K562 (cell line): Measurements from ENCODE around the gene CSNK1G1. TPM values are rescaled to one million over a fixed set of nuclear protein-coding genes. Genes with fewer than 3 reads are reported as not detected.

Source experiments
- AFF1 ChIP-seq, 2 experiments: fragments of 450-650 bp; IDR thresholded peaks; 2 replicates each; pipeline ENCODE4 v1.6.1; 2018; ENCODE audit warnings: mild to moderate bottlenecking in 2 of 2, low read depth in 1 of 2; ENCODE audit not compliant: partially characterized antibody in 2 of 2
- ARID1B ChIP-seq: fragments of 450-650 bp; IDR thresholded peaks from 2 replicates; pipeline ENCODE4 v1.6.1; 2016; ENCODE audit warnings: antibody characterized with exemption, mild to moderate bottlenecking, inconsistent platforms
- CXXC5 ChIP-seq: fragments of 250-450 bp; sonication (Bioruptor Pico); IDR thresholded peaks from 2 replicates; pipeline ENCODE4 v1.8.0; 2022; ENCODE audit warnings: inconsistent platforms, mild to moderate bottlenecking, moderate library complexity
- FOS ChIP-seq: IDR thresholded peaks from 3 replicates; pipeline ENCODE4 v1.6.1; 2011; ENCODE audit not compliant: insufficient read length; ENCODE audit errors: extremely low read depth
- FOXK2 ChIP-seq, 2 experiments: fragments of 450-650 bp; IDR thresholded peaks in 1 of 2; conservative IDR thresholded peaks in 1 of 2; 2 replicates each; pipeline ENCODE4 v1.6.1; 2016; ENCODE audit warnings: low read depth in 2 of 2, mild to moderate bottlenecking in 1 of 2
- GTF2E2 ChIP-seq: fragments of 200-800 bp; sonication (Bioruptor generic); IDR thresholded peaks from 2 replicates; pipeline ENCODE4 v1.6.1; 2016; ENCODE audit warnings: missing genetic modification characterization, missing compliant biosample characterization
- MIER1 ChIP-seq: fragments of 450-650 bp; IDR thresholded peaks from 2 replicates; pipeline ENCODE4 v1.6.1; 2016; ENCODE audit warnings: antibody characterized with exemption, mild to moderate bottlenecking, low read depth
- PHTF2 ChIP-seq: fragments of 250-450 bp; sonication (Bioruptor Pico); IDR thresholded peaks from 2 replicates; pipeline ENCODE4 v1.5.0; 2021; ENCODE audit warnings: mild to moderate bottlenecking
- TBL1XR1 ChIP-seq, 2 experiments: IDR thresholded peaks; 2 replicates each; pipeline ENCODE4 v1.6.1; 2012; ENCODE audit warnings: improper control_type of control experiment in 2 of 2, low read length in 2 of 2, mild to moderate bottlenecking in 1 of 2
- VEZF1 ChIP-seq: fragments of 200-800 bp; sonication (Bioruptor generic); IDR thresholded peaks from 2 replicates; pipeline ENCODE4 v1.6.1; 2017; ENCODE audit warnings: missing genetic modification characterization, missing compliant biosample characterization
- ZNF316 ChIP-seq: fragments of 450-650 bp; IDR thresholded peaks from 2 replicates; pipeline ENCODE4 v1.6.1; 2016
- ZNF318 ChIP-seq, 2 experiments: fragments of 450-650 bp; IDR thresholded peaks; 2 replicates each; pipeline ENCODE4 v1.6.1; 2016; ENCODE audit warnings: mild to moderate bottlenecking in 2 of 2, borderline replicate concordance in 1 of 2, low read depth in 1 of 2, moderate library complexity in 1 of 2
- ZNF431 ChIP-seq: sonication (generic); formaldehyde crosslinking; IDR thresholded peaks from 2 replicates; pipeline ENCODE4 v1.8.0; 2022; ENCODE audit warnings: mild to moderate bottlenecking, missing genetic modification reagents
- polyA plus RNA-seq, 8 experiments: library from polyadenylated mRNA; depleted of rRNA in 4 of 8; stranded (reverse) in 5 of 8; unstranded in 3 of 8; fragments of >200 nt; fragmentation: Nextera tagmentation in 2 of 8; fragmentation: Illumina TruSeq in 1 of 8; extraction: Ambion mirVana in 2 of 8; extraction: Trizol in 1 of 8; gene quantifications; 2 replicates each; pipeline versions ENCODE4 v1.2.1 to v1.2.3, GENCODE V29; 2011 to 2014; ENCODE audit warnings: inconsistent platforms in 1 of 8, missing spikeins in 1 of 8
- total RNA-seq, 7 experiments: library from RNA; depleted of rRNA in 6 of 7; stranded (reverse); fragments of >200 nt in 6 of 7; fragmentation: Illumina TruSeq in 2 of 7; extraction: Trizol in 2 of 7; gene quantifications; 2 replicates each; pipeline versions ENCODE4 v1.2.1 to v1.2.3, GENCODE V29; 2011 to 2021; ENCODE audit warnings: low replicate concordance in 1 of 7

CSNK1G1 gene
- total and polyA plus RNA-seq, 9 of the 15 experiments (the other 6 are each of a cell fraction or from before 2014, with no cell fraction given), result 4.5 to 18.5 (median 9.5) TPM

GRCh38 chr15:64247906-64248541 is 107.9 kb downstream of the CSNK1G1 start (continued):
- TF ChIP-seq ZNF318 (IDR thresholded peaks at IDR 0.05; ENCODE audit: borderline replicate concordance in 1 of 2, low read depth in 1 of 2), result peak in 1 of 2 experiments; percentile 56; a peak in 1 of 4 replicates
- peak; percentile 46 for TF ChIP-seq VEZF1 (CRISPR knock-in tag)
- peak; percentile 56 for TF ChIP-seq FOS
- no peak for TF ChIP-seq PHTF2 (CRISPR knock-in tag)
- TF ChIP-seq AFF1 (IDR thresholded peaks at IDR 0.05; ENCODE audit: low read depth in 1 of 2, partially characterized antibody in 2 of 2), result no peak
- peak; percentile 43; the same call in 1 of the 2 replicates for TF ChIP-seq ZNF316
- TF ChIP-seq TBL1XR1 (IDR thresholded peaks at IDR 0.05; ENCODE audit: low read length in 2 of 2), result peak in 1 of 2 experiments; percentile 67; a peak in 1 of 4 replicates
- TF ChIP-seq CXXC5 (CRISPR knock-in tag), result 0 out of 2 replicates have a peak, but pooled peaks have one; percentile 35
- TF ChIP-seq FOXK2 (conservative IDR thresholded peaks at IDR 0.05 in 1 of 2, IDR thresholded peaks at IDR 0.05 in 1 of 2; ENCODE audit: low read depth in 2 of 2), result 0 out of 4 replicates have a peak, but pooled peaks have one; percentile 34 to 48
- no peak for TF ChIP-seq ZNF431
- peak; percentile 68; the same call in 1 of the 2 replicates for TF ChIP-seq GTF2E2 (tag)
- TF ChIP-seq ARID1B, result peak; percentile 71
- TF ChIP-seq MIER1, result no peak
